Calu3 (cell line): ENCODE results near the gene CCDC195. TPM values are rescaled to one million over a fixed set of nuclear protein-coding genes. Genes with fewer than 3 reads are reported as not detected.

Source experiments
- Bru-seq: library from RNA; stranded (reverse); fragments of 400-500 nt; gene quantifications from one replicate; lab custom pipeline; 2021; lab: Mats Ljungman, UMichigan
- BruChase-seq, 2 experiments: library from RNA; stranded (reverse); fragments of 400-500 nt; gene quantifications; one replicate each; lab custom pipeline; 2021; lab: Mats Ljungman, UMichigan
- BruUV-seq: library from RNA; stranded (reverse); fragments of 400-500 nt; replicated peaks from 2 replicates; lab custom pipeline; 2021; lab: Mats Ljungman, UMichigan
- CTCF ChIA-PET: fragments of 300-600 bp; sonication (Branson Sonifier 250); formaldehyde crosslinking; loops from one replicate; lab custom pipeline; 2022; ENCODE audit warnings: antibody characterized with exemption; lab: Charles Lee
- DNase-seq: peaks from one replicate; pipeline ENCODE4 v3.0.0; 2022
- H3K27ac Mint-ChIP-seq: one replicate; pipeline ENCODE4 v1.8.0; 2022; ENCODE audit warnings: mixed read lengths; ENCODE audit not compliant: unreplicated experiment
- H3K27me3 Mint-ChIP-seq: one replicate; pipeline ENCODE4 v1.8.0; 2022; ENCODE audit warnings: mixed read lengths; ENCODE audit not compliant: unreplicated experiment
- H3K36me3 Mint-ChIP-seq: one replicate; pipeline ENCODE4 v1.8.0; 2022; ENCODE audit warnings: mild to moderate bottlenecking, moderate library complexity, mixed read lengths; ENCODE audit not compliant: insufficient read depth, unreplicated experiment
- H3K4me1 Mint-ChIP-seq: one replicate; pipeline ENCODE4 v1.8.0; 2022; ENCODE audit warnings: mild to moderate bottlenecking, low read depth, mixed read lengths; ENCODE audit not compliant: unreplicated experiment
- H3K4me3 Mint-ChIP-seq: one replicate; pipeline ENCODE4 v1.8.0; 2022; ENCODE audit warnings: mild to moderate bottlenecking, low read depth, moderate library complexity, mixed read lengths; ENCODE audit not compliant: unreplicated experiment
- H3K9me3 Mint-ChIP-seq: one replicate; pipeline ENCODE4 v1.8.0; 2022; ENCODE audit warnings: low read depth, mixed read lengths; ENCODE audit not compliant: unreplicated experiment
- CTCF ChIP-seq: fragments of 200-600 bp; IDR thresholded peaks from one replicate; pipeline ENCODE4 v1.8.0; 2022; ENCODE audit warnings: antibody characterized with exemption; ENCODE audit not compliant: unreplicated experiment
- intact Hi-C: fragments of 100-400 bp; cut with micrococcal nuclease; formaldehyde crosslinking; loops from one replicate; pipeline ENCODE4 v1.10.0; 2022; ENCODE audit not compliant: unreplicated experiment
- long read RNA-seq: library from polyadenylated mRNA; stranded (forward); transcript quantifications from one replicate; pipeline ENCODE4 v2.0.0, GENCODE V29; 2022
- total RNA-seq: library from RNA; stranded (reverse); gene quantifications from 2 replicates; pipeline ENCODE4 v1.2.3, GENCODE V29; 2022

The CCDC195 gene
- total RNA-seq (not detected in 2 replicates), Bru-seq, nascent RNA (not detected), BruChase-seq, experiment 1, labeled RNA remaining after a 6-hour chase (not detected), BruChase-seq, experiment 2, labeled RNA remaining after a 2-hour chase (not detected)
- long read RNA-seq: 0 reads

- no TSS peak for BruUV-seq
- H3K27me3 Mint-ChIP-seq: no peaks in the 10 kb centered on the region
Measured at GRCh38 chr2:224716201-224716600, at the start of gene CCDC195. TSS of gene CCDC195 (minus strand) at chr2:224716365. CDS start at chr2:224716365, 0 bp downstream.

DNA sequence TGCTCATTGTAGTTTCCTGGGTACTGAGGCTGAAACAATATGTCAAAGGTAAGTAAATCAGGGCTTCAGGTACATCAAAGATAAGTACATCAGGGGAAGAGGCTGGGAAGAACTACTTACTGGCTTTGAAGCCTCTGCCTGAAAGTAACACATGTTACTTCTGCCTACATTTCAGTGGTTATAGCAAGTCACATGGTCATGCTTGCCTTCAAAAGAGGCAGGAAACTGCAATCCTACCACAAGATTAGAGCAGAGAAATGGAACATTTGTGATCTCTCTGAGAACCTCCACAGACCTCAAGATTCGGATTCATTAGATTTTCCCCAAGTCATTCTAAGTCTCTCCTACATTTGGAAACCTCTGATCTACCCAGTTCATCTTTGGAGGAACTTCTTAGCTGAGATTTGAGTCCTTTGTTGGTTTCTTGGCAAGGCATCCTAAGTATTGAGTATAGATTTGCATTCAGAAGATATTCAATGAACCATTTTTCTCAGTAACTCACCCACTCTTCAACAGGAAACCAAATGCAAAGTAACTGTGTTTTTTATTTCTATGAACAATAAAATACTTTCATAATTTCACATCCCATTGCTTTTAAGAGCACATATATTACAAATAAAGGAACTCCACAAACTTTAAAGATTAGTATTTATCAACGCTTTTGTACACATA lies 48.5 kb upstream of the CCDC195 start:
- Mint-ChIP-seq H3K27me3 (no peaks in the 10 kb centered on the region), H3K9me3 (peaks cover 3% of the 10 kb centered on the region), H3K27ac (no peak overlapping the region), H3K4me1 (no peaks in the 10 kb centered on the region), H3K4me3 (no peak overlapping the region), H3K36me3 (no peaks in the 10 kb centered on the region)
- no peak for DNase-seq
- CTCF ChIA-PET: interaction anchor here (1.0 kb wide), 1 partner anchor 12 kb away, joined by 3 read pairs; no protein-coding TSS in a partner anchor
- TF ChIP-seq CTCF: no peak
- intact Hi-C loops: no loop called here
- BruUV-seq: no TSS peak

More at GRCh38 chr2:224716201-224716600, at the start of gene CCDC195:
- Mint-ChIP-seq H3K27ac (no peak within 1 kb of the TSS), H3K4me1 (peaks cover 9% of the 10 kb centered on the region), H3K36me3 (no peaks in the 10 kb centered on the region), H3K4me3 (no peak within 1 kb of the TSS), H3K9me3 (peaks cover 2% of the 10 kb centered on the region)
- TF ChIP-seq CTCF: no peak
- intact Hi-C loops: no loop called here
- CTCF ChIA-PET: no interaction called here
- DNase-seq: no peak

DNA sequence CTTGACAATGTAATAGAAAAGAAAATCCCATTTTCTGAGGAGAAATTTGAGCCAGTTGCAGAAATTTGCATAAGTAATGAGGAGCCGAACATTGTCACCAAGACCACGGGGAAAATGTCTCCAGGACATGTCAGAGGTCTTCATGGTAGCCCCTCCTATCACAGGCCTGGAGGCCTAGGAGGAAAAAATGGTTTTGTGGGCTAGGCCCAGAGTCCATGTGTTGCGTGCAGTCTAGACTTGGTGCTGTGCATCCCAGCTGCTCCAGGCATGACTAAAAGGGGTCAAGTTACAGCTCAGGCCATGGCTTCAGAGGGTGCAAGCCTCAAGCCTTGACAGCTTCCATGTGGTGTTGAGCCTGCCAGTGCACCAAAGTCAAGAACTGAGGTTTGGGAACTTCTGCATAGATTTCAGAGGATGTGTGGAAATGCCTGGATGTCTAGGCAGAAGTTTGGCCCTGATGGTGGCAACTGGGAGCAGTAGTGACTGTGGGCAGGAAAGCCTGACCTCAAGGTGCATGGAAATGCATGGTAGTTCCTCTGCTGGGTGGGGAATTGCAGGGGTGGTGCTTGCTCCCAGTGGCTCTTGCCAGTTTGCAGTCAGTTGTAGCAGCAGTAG lies 41.9 kb upstream of the CCDC195 start:
- CTCF ChIA-PET: no interaction called here

More for the DNA sequence above, 41.9 kb upstream of the CCDC195 start:
- no peak overlapping the region for H3K4me3 Mint-ChIP-seq
- TF ChIP-seq CTCF: no peak
- no peak for DNase-seq
- no peaks in the 10 kb centered on the region for H3K27me3 Mint-ChIP-seq
- H3K27ac Mint-ChIP-seq: no peak overlapping the region
- no peaks in the 10 kb centered on the region for H3K36me3 Mint-ChIP-seq
- intact Hi-C loops: no loop called here
- H3K9me3 Mint-ChIP-seq: peaks cover 19% of the 10 kb centered on the region
- no peaks in the 10 kb centered on the region for H3K4me1 Mint-ChIP-seq
- no TSS peak for BruUV-seq
